ENCODE results near the gene ZNF804A.

DNA sequence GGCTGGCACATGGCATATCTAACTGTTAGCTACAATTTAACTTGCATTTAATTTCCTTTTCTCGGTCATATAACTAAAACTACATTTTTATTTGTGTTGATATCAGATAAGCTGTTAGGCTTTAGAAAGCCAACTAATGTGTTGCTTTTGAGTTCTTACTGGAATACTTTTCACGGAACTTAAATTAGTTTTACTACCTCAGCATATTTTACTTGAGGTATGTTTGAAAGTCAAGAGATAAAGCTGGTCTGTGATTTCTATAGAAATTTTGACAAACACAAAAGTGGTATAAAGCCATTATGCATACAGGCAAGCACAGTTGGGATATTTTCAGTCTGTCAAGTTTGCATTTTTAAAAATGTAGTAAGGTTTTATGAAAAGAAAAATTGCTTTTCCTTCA is 162.6 kb downstream of the ZNF804A start:
- TF ChIP-seq POLR2A (IDR thresholded peaks at IDR 0.05): no peak
- TF ChIP-seq EP300 (IDR thresholded peaks at IDR 0.05): no peak
- TF ChIP-seq, protein P1, sequence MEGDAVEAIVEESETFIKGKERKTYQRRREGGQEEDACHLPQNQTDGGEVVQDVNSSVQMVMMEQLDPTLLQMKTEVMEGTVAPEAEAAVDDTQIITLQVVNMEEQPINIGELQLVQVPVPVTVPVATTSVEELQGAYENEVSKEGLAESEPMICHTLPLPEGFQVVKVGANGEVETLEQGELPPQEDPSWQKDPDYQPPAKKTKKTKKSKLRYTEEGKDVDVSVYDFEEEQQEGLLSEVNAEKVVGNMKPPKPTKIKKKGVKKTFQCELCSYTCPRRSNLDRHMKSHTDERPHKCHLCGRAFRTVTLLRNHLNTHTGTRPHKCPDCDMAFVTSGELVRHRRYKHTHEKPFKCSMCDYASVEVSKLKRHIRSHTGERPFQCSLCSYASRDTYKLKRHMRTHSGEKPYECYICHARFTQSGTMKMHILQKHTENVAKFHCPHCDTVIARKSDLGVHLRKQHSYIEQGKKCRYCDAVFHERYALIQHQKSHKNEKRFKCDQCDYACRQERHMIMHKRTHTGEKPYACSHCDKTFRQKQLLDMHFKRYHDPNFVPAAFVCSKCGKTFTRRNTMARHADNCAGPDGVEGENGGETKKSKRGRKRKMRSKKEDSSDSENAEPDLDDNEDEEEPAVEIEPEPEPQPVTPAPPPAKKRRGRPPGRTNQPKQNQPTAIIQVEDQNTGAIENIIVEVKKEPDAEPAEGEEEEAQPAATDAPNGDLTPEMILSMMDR (IDR thresholded peaks at IDR 0.05): no peak
